Measurements from ENCODE around the gene ZNF652.

- TF ChIP-seq CTCF (IDR thresholded peaks at IDR 0.05) (no peak), EP300 (IDR thresholded peaks at IDR 0.05; ENCODE audit: borderline replicate concordance in 1 of 2, low read depth in 1 of 2, low read length in 1 of 2) (no peak), SIN3A (IDR thresholded peaks at IDR 0.05; ENCODE audit: borderline replicate concordance, low read depth, low read length) (no peak)
Observed at GRCh38 chr17:49291929-49292328, 70.1 kb downstream of the ZNF652 start.
